BLaER1 (cell line): ENCODE data around the gene C4orf36.

ENCODE experiments used
- H3K27ac ChIP-seq: shearing (Covaris generic); formaldehyde crosslinking; 2 replicates; pipeline ENCODE4 v1.8.1; 2022
- H3K27me3 ChIP-seq: shearing (Covaris generic); formaldehyde crosslinking; 2 replicates; pipeline ENCODE4 v1.8.1; 2022
- H3K36me3 ChIP-seq: shearing (Covaris generic); formaldehyde crosslinking; 2 replicates; pipeline ENCODE4 v1.8.1; 2022
- H3K4me1 ChIP-seq: shearing (Covaris generic); formaldehyde crosslinking; 2 replicates; pipeline ENCODE4 v1.8.1; 2022
- H3K4me2 ChIP-seq: shearing (Covaris generic); formaldehyde crosslinking; 2 replicates; pipeline ENCODE4 v1.8.1; 2022
- H3K4me3 ChIP-seq: shearing (Covaris generic); formaldehyde crosslinking; 2 replicates; pipeline ENCODE4 v1.8.1; 2022
- H3K9ac ChIP-seq: shearing (Covaris generic); formaldehyde crosslinking; 2 replicates; pipeline ENCODE4 v1.8.1; 2022
- H3K9me3 ChIP-seq: shearing (Covaris generic); formaldehyde crosslinking; 2 replicates; pipeline ENCODE4 v1.8.1; 2022
- H4K20me1 ChIP-seq: shearing (Covaris generic); formaldehyde crosslinking; 2 replicates; pipeline ENCODE4 v1.8.1; 2022
- Cebpa-rat ChIP-seq: shearing (Covaris generic); IDR thresholded peaks from 2 replicates; pipeline ENCODE4 v1.8.1; 2022

C4orf36 gene, protein sequence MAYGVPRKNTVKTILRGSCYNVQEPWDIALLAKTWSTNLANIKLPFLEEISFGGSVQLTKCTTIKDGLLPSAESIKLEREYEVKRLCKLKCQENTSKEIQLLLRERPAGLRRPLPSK

DNA sequence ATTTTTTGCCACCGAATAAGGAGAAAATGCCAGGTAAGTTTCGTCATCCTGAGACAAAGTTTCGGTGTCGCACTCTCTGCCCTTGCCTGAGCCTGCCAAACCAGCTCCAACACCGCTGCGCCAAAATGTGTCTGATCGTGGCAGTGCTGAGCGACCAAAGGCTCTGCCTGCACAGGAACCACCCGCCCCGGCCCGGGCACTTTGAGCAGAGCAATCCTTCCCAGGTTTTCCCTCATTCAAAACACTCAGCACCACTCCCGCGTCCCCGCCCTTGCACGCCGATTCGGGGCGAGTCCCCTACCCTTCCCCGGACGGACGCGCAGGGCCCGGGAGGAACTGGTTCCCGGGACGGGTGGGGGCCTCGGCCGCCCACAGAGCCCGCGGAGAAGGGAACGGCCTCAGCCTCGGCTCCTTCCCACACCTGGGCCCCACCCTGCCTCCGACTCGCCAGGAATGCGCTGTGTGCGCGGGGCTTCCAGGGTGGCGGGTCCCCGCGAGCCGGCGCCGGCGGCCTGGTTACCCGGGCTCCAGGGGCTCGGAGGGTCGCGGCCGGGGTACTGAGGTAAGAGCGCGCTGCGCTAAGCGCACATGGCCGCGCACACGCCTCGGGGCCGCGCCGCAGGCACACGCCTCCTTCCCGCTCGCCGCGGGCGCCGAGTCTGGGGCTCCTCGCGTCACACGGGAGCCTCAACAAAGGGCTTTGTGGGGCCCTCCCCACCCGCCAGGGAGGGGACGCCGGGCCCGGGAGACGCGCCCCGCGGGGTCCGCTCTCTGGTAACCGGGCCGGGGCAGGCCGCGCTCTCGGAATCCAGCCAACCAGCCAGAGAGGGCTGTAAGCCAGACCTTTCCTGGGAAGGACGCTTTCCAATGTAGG is at the start of gene C4orf36:
TSS of gene C4orf36 (minus strand) at position 661 of the 874 bp plus-strand sequence. CDS start 902 bp downstream, outside the sequence.
- TF ChIP-seq Cebpa-rat, result no peak
- Histone ChIP-seq H3K4me2 (peak within 1 kb of the TSS; percentile 94), H3K27me3 (no peaks in the 10 kb centered on the region), H3K27ac (peak within 1 kb of the TSS; percentile 70), H3K9ac (peak within 1 kb of the TSS; percentile 81), H3K9me3 (no peaks in the 10 kb centered on the region), H3K4me3 (peak within 1 kb of the TSS; percentile 85), H3K36me3 (0 out of 2 replicates have a peak, but pooled peaks cover 6% of the 10 kb centered on the region), H4K20me1 (no peaks in the 10 kb centered on the region), H3K4me1 (peaks cover 8% of the 10 kb centered on the region; the same call in 1 of the 2 replicates)

DNA sequence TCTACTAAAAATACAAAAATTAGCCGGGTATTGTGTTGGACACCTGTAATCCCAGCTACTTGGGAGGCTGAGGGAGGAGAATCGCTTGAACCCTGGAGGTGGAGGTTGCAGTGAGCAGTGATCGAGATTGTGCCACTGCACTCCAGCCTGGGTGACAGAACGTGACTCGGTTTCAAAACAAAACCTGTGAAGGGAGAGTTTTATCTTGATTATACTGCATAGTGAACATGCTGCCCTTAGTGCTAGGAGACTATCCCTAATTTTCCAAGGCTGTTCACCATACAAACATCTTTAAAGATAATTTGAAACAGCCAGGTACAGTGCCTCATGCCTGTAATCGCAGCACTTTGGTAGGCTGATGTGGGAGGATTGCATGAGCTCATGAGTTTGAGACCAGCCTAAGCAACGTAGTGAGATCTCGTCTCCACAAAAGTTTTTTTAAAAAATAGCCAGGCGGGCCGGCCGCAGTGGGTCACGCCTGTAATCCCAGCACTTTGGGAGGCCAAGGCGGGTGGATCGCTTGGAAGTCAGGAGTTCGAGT is 48.8 kb upstream of the C4orf36 start:
- H3K4me2 ChIP-seq, result peak overlapping the region; percentile 94
- H4K20me1 ChIP-seq, result no peaks in the 10 kb centered on the region
- no peak for TF ChIP-seq Cebpa-rat
- peaks cover 82% of the 10 kb centered on the region for H3K4me1 ChIP-seq
- no peaks in the 10 kb centered on the region for H3K9me3 ChIP-seq
- no peaks in the 10 kb centered on the region for H3K36me3 ChIP-seq
- no peaks in the 10 kb centered on the region for H3K27me3 ChIP-seq
- no peak overlapping the region for H3K4me3 ChIP-seq
- H3K27ac ChIP-seq, result peak overlapping the region; percentile 85
- peak overlapping the region; percentile 92 for H3K9ac ChIP-seq

DNA sequence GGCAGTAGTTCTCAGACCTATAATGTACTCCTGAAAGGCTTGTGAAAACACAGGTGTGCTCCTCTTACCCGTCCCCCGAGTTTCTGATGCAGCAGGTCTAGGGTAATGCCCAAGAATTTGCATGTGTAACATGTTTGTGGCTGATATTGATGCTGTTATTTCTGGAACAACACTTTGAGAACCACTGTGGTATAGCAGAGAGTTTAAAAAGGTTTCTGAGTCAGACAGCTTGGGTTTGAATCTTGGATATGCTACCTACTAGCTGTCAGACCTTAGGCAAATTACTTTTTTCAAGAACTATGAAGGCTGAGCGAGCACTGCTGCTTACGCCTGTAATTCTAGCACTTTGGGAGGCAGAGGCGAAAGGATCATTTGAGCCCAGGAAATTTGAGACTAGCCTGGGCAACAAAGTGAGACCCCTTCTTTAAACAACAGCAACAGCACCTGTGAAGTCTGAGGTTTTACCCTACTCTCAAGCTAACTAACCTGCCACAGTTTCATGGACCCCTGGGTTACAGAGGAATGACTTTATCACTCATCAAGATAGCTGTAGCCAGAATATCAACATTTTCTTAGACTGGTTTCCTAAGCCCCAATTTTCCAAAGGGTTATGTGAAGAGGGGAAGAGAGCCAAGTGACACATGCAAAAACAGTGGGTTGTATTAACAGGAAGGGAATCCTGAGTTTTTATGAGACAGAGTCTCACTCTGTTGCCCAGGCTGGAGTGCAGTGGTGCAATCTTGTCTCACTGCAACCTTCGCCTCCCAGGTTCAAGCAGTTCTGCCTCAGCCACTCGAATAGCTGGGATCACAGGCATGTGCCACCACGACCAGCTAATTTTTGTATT is 47.7 kb upstream of the C4orf36 start:
- Histone ChIP-seq H3K9ac (peak overlapping the region; percentile 92), H3K9me3 (no peaks in the 10 kb centered on the region), H3K27ac (peak overlapping the region; percentile 85), H4K20me1 (no peaks in the 10 kb centered on the region), H3K4me3 (peak overlapping the region; percentile 95), H3K4me1 (peaks cover 72% of the 10 kb centered on the region), H3K27me3 (no peaks in the 10 kb centered on the region), H3K36me3 (no peaks in the 10 kb centered on the region), H3K4me2 (peak overlapping the region; percentile 94)
- TF ChIP-seq Cebpa-rat, result no peak

DNA sequence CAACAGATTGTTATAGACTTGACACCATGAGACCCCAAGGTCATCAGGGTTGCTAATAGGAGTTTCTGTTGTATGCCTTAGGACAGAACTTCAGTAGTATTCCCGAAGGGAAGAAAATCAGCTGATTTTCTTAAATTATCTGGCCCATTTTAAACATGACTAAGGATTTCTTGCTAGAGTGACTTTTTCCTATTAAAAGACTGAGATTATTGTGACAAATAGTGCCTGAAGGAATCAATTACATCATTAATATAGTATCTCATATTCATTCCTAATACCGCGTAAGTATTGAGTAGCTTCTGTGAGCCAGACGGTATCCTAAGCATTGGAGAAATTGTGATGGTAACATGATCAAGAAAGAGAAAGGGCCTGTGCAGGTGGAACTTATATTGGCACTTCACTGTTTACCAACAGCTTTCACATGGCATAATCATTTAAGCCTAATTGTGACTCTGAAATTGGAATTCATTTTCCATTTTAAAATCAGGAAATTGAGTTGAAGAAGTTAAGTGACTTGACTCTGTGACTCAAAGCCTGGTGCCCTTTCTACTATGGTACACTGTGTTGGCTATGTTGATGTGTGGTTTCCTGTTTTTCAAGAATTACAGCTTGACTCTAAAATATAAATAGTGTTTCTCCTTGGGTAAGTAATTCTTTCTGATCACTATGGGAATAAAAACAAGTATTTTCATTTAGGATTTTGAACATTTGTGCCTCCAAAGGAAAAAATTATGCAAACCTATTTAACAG is 46.7 kb upstream of the C4orf36 start:
- Histone ChIP-seq H3K9me3 (no peaks in the 10 kb centered on the region), H4K20me1 (no peaks in the 10 kb centered on the region), H3K36me3 (no peaks in the 10 kb centered on the region), H3K9ac (peak overlapping the region; percentile 92), H3K27me3 (no peaks in the 10 kb centered on the region), H3K4me3 (peak overlapping the region; percentile 95), H3K4me1 (peaks cover 65% of the 10 kb centered on the region), H3K27ac (peak overlapping the region; percentile 85), H3K4me2 (peak overlapping the region; percentile 94)
- TF ChIP-seq Cebpa-rat, result no peak

DNA sequence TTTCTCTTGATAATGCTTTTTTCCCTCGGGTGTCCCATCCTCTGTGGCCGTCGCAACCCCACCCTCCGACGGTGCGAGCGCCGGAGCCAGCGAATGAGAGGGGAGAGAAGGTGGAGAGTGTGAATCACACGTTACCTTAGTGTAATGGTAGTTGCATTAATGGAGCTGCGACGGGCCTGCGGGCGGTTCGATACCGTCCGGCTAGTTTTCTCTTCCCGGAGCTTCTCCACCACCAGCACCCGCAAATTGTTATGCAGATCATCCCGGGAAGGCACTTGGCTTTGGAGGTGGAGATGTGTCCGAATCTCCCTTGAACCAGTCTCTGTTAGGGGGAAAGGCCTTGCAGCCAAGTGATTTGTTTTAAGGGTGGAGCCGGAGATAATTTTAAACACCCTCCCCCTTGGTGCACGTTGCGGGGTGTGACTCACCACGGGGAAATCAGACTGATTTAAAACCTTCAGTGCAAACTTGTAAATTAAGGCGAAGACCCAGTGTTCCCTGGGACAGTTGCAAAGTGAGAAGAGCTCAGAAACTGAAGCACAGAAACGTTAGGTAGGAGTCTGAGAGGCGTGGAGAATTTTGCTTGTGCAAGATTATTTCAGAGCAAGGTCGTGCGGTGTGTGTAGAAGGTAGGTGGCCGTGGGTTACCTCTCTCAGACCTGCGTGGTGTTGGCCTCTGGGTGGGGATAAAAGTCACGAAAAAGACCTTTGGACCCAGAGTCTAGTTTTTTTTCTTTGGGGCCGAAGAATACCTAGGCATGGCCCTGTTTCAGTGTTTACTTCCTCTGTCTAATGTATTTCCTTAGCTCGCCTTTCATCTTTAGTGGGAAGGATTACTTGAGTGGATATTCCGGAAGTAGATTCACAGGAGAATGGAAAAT is 43.9 kb upstream of the C4orf36 start:
- H3K4me1 ChIP-seq, result peaks cover 46% of the 10 kb centered on the region
- H3K36me3 ChIP-seq, result peaks cover 6% of the 10 kb centered on the region
- H3K27me3 ChIP-seq, result no peaks in the 10 kb centered on the region
- H3K9me3 ChIP-seq, result no peaks in the 10 kb centered on the region
- peak overlapping the region; percentile 91 for H3K27ac ChIP-seq
- peak overlapping the region; percentile 94 for H3K4me2 ChIP-seq
- peak overlapping the region; percentile 92 for H3K9ac ChIP-seq
- peak overlapping the region; percentile 95 for H3K4me3 ChIP-seq
- no peak for TF ChIP-seq Cebpa-rat
- no peaks in the 10 kb centered on the region for H4K20me1 ChIP-seq

DNA sequence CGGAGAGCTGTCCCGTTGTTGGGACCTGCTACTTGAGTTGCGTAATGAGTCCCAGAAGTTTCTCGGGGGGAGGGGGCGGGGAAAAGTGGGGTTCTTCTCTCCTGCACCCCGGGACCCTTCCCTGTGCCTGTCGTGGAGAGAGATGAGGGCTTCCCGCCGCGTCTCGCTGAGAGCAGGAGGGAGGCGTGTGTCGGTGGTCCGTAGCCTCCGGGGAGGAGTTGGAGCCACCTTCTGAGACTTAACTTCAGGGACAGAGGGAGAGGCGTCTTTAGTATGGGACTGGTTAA is 43.3 kb upstream of the C4orf36 start:
- H3K4me2 ChIP-seq, result peak overlapping the region; percentile 94
- no peaks in the 10 kb centered on the region for H4K20me1 ChIP-seq
- TF ChIP-seq Cebpa-rat, result 0 out of 2 replicates have a peak, but pooled peaks have one; percentile 40
- H3K9ac ChIP-seq, result peak overlapping the region; percentile 92
- H3K36me3 ChIP-seq, result peaks cover 9% of the 10 kb centered on the region
- peak overlapping the region; percentile 95 for H3K4me3 ChIP-seq
- H3K9me3 ChIP-seq, result no peaks in the 10 kb centered on the region
- peak overlapping the region; percentile 91 for H3K27ac ChIP-seq
- peaks cover 40% of the 10 kb centered on the region for H3K4me1 ChIP-seq
- H3K27me3 ChIP-seq, result no peaks in the 10 kb centered on the region

DNA sequence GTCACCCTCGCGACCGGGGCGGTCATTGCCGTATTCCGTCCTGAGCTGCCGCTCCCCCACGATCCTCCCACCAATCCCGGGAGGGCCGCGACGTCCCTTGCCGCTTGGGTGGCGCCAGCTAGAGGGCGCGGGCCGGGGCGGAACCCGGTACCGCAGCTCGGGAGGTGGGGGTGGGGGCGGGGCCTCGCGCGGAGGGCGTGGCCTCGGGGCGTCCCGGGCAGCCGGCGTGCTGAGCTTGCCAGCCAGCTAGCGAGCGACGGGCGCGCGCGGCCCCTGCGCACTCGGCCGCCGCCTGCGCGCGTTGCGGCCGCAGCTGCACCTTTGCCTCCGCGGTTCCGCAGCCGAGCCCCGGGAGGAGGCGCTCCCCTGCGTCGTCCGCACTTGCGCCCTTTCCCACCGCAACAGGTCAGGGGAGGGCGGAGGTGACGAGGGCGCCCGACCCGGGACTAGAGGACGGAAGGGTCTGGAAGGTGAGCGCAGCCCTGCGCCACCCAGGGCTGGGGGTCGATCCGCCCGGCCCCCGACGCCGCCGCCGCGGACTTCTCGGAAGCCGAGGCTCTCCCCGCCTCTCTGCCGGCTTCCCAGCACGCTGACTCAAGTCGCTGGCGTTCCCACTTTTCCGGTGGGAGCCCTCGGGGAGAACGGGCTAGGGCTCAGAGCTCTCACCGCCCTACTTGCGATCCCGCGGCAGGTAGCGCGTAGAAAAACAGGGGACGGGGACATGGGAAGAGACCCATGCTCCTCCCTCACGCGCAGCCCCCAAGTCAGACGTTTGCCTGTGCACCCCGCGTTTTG is 42.7 kb upstream of the C4orf36 start, which contains the start of gene AFF1:
TSS of gene AFF1 (plus strand) at position 241 of the 795 bp plus-strand sequence. CDS start 13,523 bp downstream, outside the sequence.
- peaks cover 35% of the 10 kb centered on the region for H3K4me1 ChIP-seq
- H4K20me1 ChIP-seq, result no peaks in the 10 kb centered on the region
- H3K27me3 ChIP-seq, result no peaks in the 10 kb centered on the region
- peaks cover 10% of the 10 kb centered on the region for H3K36me3 ChIP-seq
- H3K27ac ChIP-seq, result peak within 1 kb of the TSS; percentile 91
- TF ChIP-seq Cebpa-rat, result no peak
- H3K4me2 ChIP-seq, result peak within 1 kb of the TSS; percentile 94
- H3K9ac ChIP-seq, result peak within 1 kb of the TSS; percentile 92
- no peaks in the 10 kb centered on the region for H3K9me3 ChIP-seq
- peak within 1 kb of the TSS; percentile 95 for H3K4me3 ChIP-seq
